MCF 10A (cell line): ENCODE measurements around the gene CSMD2. TPM values are rescaled to one million over a fixed set of nuclear protein-coding genes. Genes with fewer than 3 reads are reported as not detected.

Experiments used
- BruUV-seq: library from RNA; stranded (reverse); fragments of 400-500 nt; replicated peaks from 2 replicates; lab custom pipeline; 2021; lab: Mats Ljungman, UMichigan
- CTCF ChIA-PET: fragments of 300-600 bp; sonication (Branson Sonifier 250); formaldehyde crosslinking; extraction: SDS; loops from one replicate; lab custom pipeline; 2021; ENCODE audit warnings: antibody characterized with exemption, inconsistent platforms; lab: Yijun Ruan, JAX
- POLR2A ChIA-PET: fragments of 300-600, 350-650 bp; sonication (Branson Sonifier 250); formaldehyde crosslinking; extraction: SDS; loops from one replicate; lab custom pipeline; 2020; ENCODE audit warnings: antibody characterized with exemption, inconsistent platforms; lab: Yijun Ruan, JAX
- DNase-seq: peaks from one replicate; pipeline ENCODE4 v3.0.0-alpha.2; 2018; ENCODE audit not compliant: unreplicated experiment
- H3K27ac Mint-ChIP-seq: one replicate; pipeline ENCODE4 v1.8.0; 2022; ENCODE audit warnings: mild to moderate bottlenecking, low read depth, mixed read lengths; ENCODE audit not compliant: unreplicated experiment
- H3K27me3 Mint-ChIP-seq: one replicate; pipeline ENCODE4 v1.8.0; 2022; ENCODE audit warnings: mixed read lengths; ENCODE audit not compliant: insufficient read depth, unreplicated experiment
- H3K36me3 Mint-ChIP-seq: one replicate; pipeline ENCODE4 v1.8.0; 2022; ENCODE audit warnings: mild to moderate bottlenecking, moderate library complexity, mixed read lengths; ENCODE audit not compliant: insufficient read depth, unreplicated experiment
- H3K4me1 Mint-ChIP-seq: one replicate; pipeline ENCODE4 v1.8.0; 2022; ENCODE audit warnings: mixed read lengths; ENCODE audit not compliant: insufficient read depth, unreplicated experiment
- H3K4me3 Mint-ChIP-seq: one replicate; pipeline ENCODE4 v1.8.0; 2022; ENCODE audit warnings: mild to moderate bottlenecking, moderate library complexity, mixed read lengths; ENCODE audit not compliant: unreplicated experiment
- H3K9me3 Mint-ChIP-seq: one replicate; pipeline ENCODE4 v1.8.0; 2022; ENCODE audit warnings: mixed read lengths; ENCODE audit not compliant: unreplicated experiment
- intact Hi-C: fragments of 100-400 bp; cut with micrococcal nuclease; formaldehyde crosslinking; loops from 2 replicates; pipeline ENCODE4 v1.14.1; 2022
- total RNA-seq: library from RNA; stranded (reverse); gene quantifications from 2 replicates; pipeline ENCODE4 v1.2.3, GENCODE V29; 2022
- TF ChIP-seq, protein P1 (sequence below): fragments of 200-600 bp; IDR thresholded peaks from one replicate; pipeline ENCODE4 v1.8.0; 2022; ENCODE audit warnings: antibody characterized with exemption, mild to moderate bottlenecking; ENCODE audit not compliant: unreplicated experiment

Gene CSMD2
- total RNA-seq, 1 experiment from 2014 or later = not detected

DNA sequence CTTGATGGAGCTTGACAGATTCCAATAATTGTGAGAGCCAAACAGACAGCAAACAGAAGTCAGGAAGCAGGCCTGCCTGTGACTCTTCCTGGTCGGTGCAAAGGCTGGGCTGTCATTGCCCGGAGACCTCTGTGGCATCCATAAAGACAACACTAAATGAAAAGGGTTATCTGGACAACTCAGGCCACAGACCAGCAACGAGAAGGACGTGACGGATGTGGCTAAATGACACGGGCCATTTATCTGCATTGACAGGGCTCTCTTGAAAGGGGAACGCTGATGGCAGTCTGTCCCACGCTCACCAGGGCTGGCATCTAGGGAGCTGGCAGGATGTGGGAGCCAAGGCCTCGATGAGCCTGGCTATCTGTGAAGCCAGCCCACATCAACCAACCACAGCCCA, 266.1 kb downstream of the CSMD2 start:
- Mint-ChIP-seq H3K27me3 (no peaks in the 10 kb centered on the region), H3K9me3 (peaks cover 25% of the 10 kb centered on the region), H3K4me1 (no peaks in the 10 kb centered on the region), H3K27ac (no peak overlapping the region), H3K36me3 (peaks cover 5% of the 10 kb centered on the region), H3K4me3 (no peak overlapping the region)
- POLR2A ChIA-PET = no interaction called here
- TF ChIP-seq, protein P1, sequence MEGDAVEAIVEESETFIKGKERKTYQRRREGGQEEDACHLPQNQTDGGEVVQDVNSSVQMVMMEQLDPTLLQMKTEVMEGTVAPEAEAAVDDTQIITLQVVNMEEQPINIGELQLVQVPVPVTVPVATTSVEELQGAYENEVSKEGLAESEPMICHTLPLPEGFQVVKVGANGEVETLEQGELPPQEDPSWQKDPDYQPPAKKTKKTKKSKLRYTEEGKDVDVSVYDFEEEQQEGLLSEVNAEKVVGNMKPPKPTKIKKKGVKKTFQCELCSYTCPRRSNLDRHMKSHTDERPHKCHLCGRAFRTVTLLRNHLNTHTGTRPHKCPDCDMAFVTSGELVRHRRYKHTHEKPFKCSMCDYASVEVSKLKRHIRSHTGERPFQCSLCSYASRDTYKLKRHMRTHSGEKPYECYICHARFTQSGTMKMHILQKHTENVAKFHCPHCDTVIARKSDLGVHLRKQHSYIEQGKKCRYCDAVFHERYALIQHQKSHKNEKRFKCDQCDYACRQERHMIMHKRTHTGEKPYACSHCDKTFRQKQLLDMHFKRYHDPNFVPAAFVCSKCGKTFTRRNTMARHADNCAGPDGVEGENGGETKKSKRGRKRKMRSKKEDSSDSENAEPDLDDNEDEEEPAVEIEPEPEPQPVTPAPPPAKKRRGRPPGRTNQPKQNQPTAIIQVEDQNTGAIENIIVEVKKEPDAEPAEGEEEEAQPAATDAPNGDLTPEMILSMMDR = no peak
- intact Hi-C loops = no loop called here
- no peak for DNase-seq
- BruUV-seq = no TSS peak
- CTCF ChIA-PET = no interaction called here

DNA sequence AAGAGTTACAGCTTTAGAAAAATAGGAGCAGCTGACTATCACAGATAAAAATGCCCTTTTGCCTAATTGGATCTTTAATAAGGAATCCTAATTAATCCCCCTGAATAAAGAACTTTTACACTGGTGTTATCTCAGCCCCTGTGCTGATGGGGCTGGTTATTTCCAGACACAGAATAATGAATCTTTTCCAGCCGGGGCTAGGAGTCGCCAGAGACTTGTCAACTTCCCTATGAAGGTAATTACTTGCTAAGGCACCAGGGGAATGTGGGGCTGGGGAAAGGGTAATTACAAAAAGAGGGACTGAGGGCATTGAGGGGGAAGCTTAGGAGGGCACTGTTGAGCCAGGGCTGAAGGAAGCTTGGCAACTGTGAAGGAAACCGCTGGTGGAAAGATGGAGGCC, 266.6 kb downstream of the CSMD2 start:
- peaks cover 20% of the 10 kb centered on the region for H3K9me3 Mint-ChIP-seq
- intact Hi-C loops = no loop called here
- no TSS peak for BruUV-seq
- peaks cover 2% of the 10 kb centered on the region for H3K36me3 Mint-ChIP-seq
- no peak overlapping the region for H3K27ac Mint-ChIP-seq
- TF ChIP-seq, protein P1 = no peak
- DNase-seq = no peak
- H3K27me3 Mint-ChIP-seq = no peaks in the 10 kb centered on the region
- H3K4me1 Mint-ChIP-seq = no peaks in the 10 kb centered on the region
- CTCF ChIA-PET = interaction anchor here (1.4 kb wide), 1 partner anchor 10 kb away, joined by 3 read pairs; no protein-coding TSS in a partner anchor
- H3K4me3 Mint-ChIP-seq = no peak overlapping the region
- POLR2A ChIA-PET = no interaction called here

DNA sequence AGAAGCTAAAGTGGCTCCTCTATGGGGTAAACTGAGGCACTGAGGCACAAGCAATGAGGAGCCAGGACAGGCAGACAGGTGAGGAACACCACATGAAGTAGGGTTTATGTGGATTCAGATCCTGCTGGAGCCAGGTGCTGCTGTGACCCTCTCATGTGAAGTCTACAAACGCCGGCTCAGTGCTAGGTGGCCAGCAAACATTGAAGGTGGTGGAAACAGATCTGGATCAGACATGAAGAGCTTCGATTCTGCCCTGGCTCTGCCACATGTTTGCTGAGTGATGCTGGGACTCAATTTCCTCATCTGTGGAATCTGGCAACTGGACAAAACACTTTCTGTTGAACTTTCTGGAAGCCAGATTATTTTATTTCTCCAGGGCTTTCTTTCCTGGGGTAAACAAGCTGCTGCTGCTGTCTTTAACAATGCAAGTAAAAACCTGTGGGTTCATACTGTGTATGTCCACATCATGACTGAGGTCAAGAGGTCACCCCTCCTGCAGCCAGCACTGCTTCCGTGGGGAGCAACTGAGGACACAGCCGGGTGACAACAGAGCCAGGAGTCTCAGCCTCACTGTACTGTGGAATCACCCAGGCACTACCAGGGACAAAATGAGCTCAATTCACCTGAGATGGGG, 267.8 kb downstream of the CSMD2 start:
- peaks cover 19% of the 10 kb centered on the region for H3K9me3 Mint-ChIP-seq
- no TSS peak for BruUV-seq
- ChIA-PET POLR2A (no interaction called here), CTCF (interaction anchor here (0.6 to 1.4 kb wide), 2 partner anchors 9 to 663 kb away, joined by 3 to 4 read pairs; no protein-coding TSS in a partner anchor)
- DNase-seq = no peak
- H3K4me3 Mint-ChIP-seq = no peak overlapping the region
- TF ChIP-seq, protein P1 = no peak
- intact Hi-C loops = no loop called here
- H3K27ac Mint-ChIP-seq = no peak overlapping the region
- no peaks in the 10 kb centered on the region for H3K36me3 Mint-ChIP-seq
- no peaks in the 10 kb centered on the region for H3K4me1 Mint-ChIP-seq
- no peaks in the 10 kb centered on the region for H3K27me3 Mint-ChIP-seq

DNA sequence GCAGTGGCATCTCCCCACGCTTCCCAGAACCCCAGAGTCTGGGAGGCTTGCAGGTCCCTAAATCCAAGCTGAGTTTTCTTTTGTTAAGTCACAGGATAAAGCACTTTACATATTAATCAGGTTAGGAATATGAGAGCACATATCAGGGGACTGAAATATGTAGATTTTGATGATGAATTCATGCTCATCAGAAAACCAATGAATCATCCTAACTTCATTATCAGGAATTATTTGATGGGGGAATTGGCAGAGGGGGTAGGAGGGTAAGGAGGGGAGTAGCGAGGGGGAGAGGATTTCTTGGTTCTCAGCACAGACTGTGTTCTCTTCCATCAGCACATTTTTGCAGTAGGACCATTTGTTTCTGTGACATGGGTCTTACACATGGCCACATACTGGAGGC, 269.1 kb downstream of the CSMD2 start:
- TF ChIP-seq, protein P1 = no peak
- DNase-seq = no peak
- Mint-ChIP-seq H3K27me3 (no peaks in the 10 kb centered on the region), H3K27ac (no peak overlapping the region), H3K36me3 (no peaks in the 10 kb centered on the region), H3K9me3 (peaks cover 12% of the 10 kb centered on the region), H3K4me1 (no peaks in the 10 kb centered on the region), H3K4me3 (no peak overlapping the region)
- no TSS peak for BruUV-seq
- ChIA-PET CTCF (no interaction called here), POLR2A (interaction anchor here (0.6 kb wide), 1 partner anchor 124 kb away, joined by 3 read pairs; no protein-coding TSS in a partner anchor)
- intact Hi-C loops = no loop called here
